ENCODE measurements around the gene MACROD2. TPM values are rescaled to one million over a fixed set of nuclear protein-coding genes. Genes with fewer than 3 reads are reported as not detected.

MACROD2 gene
- total RNA-seq, 1 experiment from 2014 or later = 3.1 TPM

- ChIA-PET POLR2A (interaction anchor here (0.7 kb wide), 1 partner anchor 1212 kb away, joined by 3 read pairs; no protein-coding TSS in a partner anchor), CTCF (no interaction called here)
- no peak overlapping the region for H3K27ac Mint-ChIP-seq (ENCODE audit: low read depth, unreplicated experiment)
- no peaks in the 10 kb centered on the region for H3K36me3 Mint-ChIP-seq (ENCODE audit: insufficient read depth, unreplicated experiment)
- H3K4me3 Mint-ChIP-seq (ENCODE audit: unreplicated experiment) = no peak overlapping the region
- intact Hi-C loops (cut with micrococcal nuclease) = no loop called here
- no peaks in the 10 kb centered on the region for H3K27me3 Mint-ChIP-seq (ENCODE audit: insufficient read depth, unreplicated experiment)
- DNase-seq (ENCODE audit: unreplicated experiment) = no peak
- H3K9me3 Mint-ChIP-seq (ENCODE audit: unreplicated experiment) = no peaks in the 10 kb centered on the region
- H3K4me1 Mint-ChIP-seq (ENCODE audit: insufficient read depth, unreplicated experiment) = peaks cover 5% of the 10 kb centered on the region
- TF ChIP-seq CTCF (IDR thresholded peaks at IDR 0.05; ENCODE audit: unreplicated experiment) = no peak
- no TSS peak for BruUV-seq (replicated peaks)
These were observed 1038.0 kb downstream of the MACROD2 start for GRCh38 chr20:15033269-15033668.

GRCh38 chr20:15033891-15034290, 1038.6 kb downstream of the MACROD2 start:
- ChIA-PET CTCF (no interaction called here), POLR2A (interaction anchor here (0.7 kb wide), 1 partner anchor 1211 kb away, joined by 3 read pairs; no protein-coding TSS in a partner anchor)
- H3K4me3 Mint-ChIP-seq (ENCODE audit: unreplicated experiment) = no peak overlapping the region
- intact Hi-C loops (cut with micrococcal nuclease) = no loop called here
- H3K9me3 Mint-ChIP-seq (ENCODE audit: unreplicated experiment) = no peaks in the 10 kb centered on the region
- no peaks in the 10 kb centered on the region for H3K36me3 Mint-ChIP-seq (ENCODE audit: insufficient read depth, unreplicated experiment)
- peaks cover 8% of the 10 kb centered on the region for H3K4me1 Mint-ChIP-seq (ENCODE audit: insufficient read depth, unreplicated experiment)
- no peak for DNase-seq (ENCODE audit: unreplicated experiment)
- H3K27me3 Mint-ChIP-seq (ENCODE audit: insufficient read depth, unreplicated experiment) = no peaks in the 10 kb centered on the region
- no peak overlapping the region for H3K27ac Mint-ChIP-seq (ENCODE audit: low read depth, unreplicated experiment)
- no TSS peak for BruUV-seq (replicated peaks)
- no peak for TF ChIP-seq CTCF (IDR thresholded peaks at IDR 0.05; ENCODE audit: unreplicated experiment)

- peaks cover 8% of the 10 kb centered on the region for H3K9me3 Mint-ChIP-seq (ENCODE audit: unreplicated experiment)
- H3K27ac Mint-ChIP-seq (ENCODE audit: low read depth, unreplicated experiment) = no peak overlapping the region
- H3K4me1 Mint-ChIP-seq (ENCODE audit: insufficient read depth, unreplicated experiment) = peaks cover 17% of the 10 kb centered on the region
- CTCF ChIA-PET = interaction anchor here (0.7 kb wide), 1 partner anchor 293 kb away, joined by 3 read pairs; no protein-coding TSS in a partner anchor
- no peak overlapping the region for H3K4me3 Mint-ChIP-seq (ENCODE audit: unreplicated experiment)
- H3K36me3 Mint-ChIP-seq (ENCODE audit: insufficient read depth, unreplicated experiment) = no peaks in the 10 kb centered on the region
- TF ChIP-seq CTCF (IDR thresholded peaks at IDR 0.05; ENCODE audit: unreplicated experiment) = no peak
- intact Hi-C loops (cut with micrococcal nuclease) = no loop called here
- BruUV-seq (replicated peaks) = no TSS peak
- DNase-seq (ENCODE audit: unreplicated experiment) = no peak
- no peaks in the 10 kb centered on the region for H3K27me3 Mint-ChIP-seq (ENCODE audit: insufficient read depth, unreplicated experiment)
- POLR2A ChIA-PET = interaction anchor here (0.5 to 3.7 kb wide), 4 partner anchors 9 to 38 kb away, joined by 3 to 20 read pairs (median 3); no protein-coding TSS in a partner anchor
These were observed 1041.6 kb downstream of the MACROD2 start for GRCh38 chr20:15036948-15037347.

GRCh38 chr20:15039088-15039752, 1043.9 kb downstream of the MACROD2 start:
- peak; percentile 50 for DNase-seq (ENCODE audit: unreplicated experiment)
- no peak overlapping the region for H3K4me3 Mint-ChIP-seq (ENCODE audit: unreplicated experiment)
- TF ChIP-seq CTCF (IDR thresholded peaks at IDR 0.05; ENCODE audit: unreplicated experiment) = no peak
- H3K27ac Mint-ChIP-seq (ENCODE audit: low read depth, unreplicated experiment) = peak overlapping the region; percentile 60
- H3K9me3 Mint-ChIP-seq (ENCODE audit: unreplicated experiment) = peaks cover 8% of the 10 kb centered on the region
- peaks cover 5% of the 10 kb centered on the region for H3K36me3 Mint-ChIP-seq (ENCODE audit: insufficient read depth, unreplicated experiment)
- CTCF ChIA-PET = interaction anchor here (0.6 to 1.7 kb wide), 5 partner anchors 65 to 702 kb away, joined by 3 to 4 read pairs (median 4); partner anchors contain the start of gene FLRT3
- peaks cover 18% of the 10 kb centered on the region for H3K4me1 Mint-ChIP-seq (ENCODE audit: insufficient read depth, unreplicated experiment)
- BruUV-seq (replicated peaks) = no TSS peak
- intact Hi-C loops (cut with micrococcal nuclease) = no loop called here
- POLR2A ChIA-PET = interaction anchor here (0.6 to 3.7 kb wide), 9 partner anchors 9 to 372 kb away, joined by 3 to 20 read pairs (median 3); no protein-coding TSS in a partner anchor
- no peaks in the 10 kb centered on the region for H3K27me3 Mint-ChIP-seq (ENCODE audit: insufficient read depth, unreplicated experiment)

Measured in MCF 10A (cell line).